Ovary (tissue), 3 donors: Measurements from ENCODE around the gene GSC.

ENCODE experiments used
- POLR2A ChIP-seq: fragments of 450-650 bp; IDR thresholded peaks from one replicate; pipeline ENCODE4 v1.6.1; 2017; ENCODE audit warnings: antibody characterized with exemption, mild to moderate bottlenecking, moderate library complexity
- TF ChIP-seq, protein P1 (sequence below), 3 donors: fragments of 450-650 bp in 2 of 3; fragments of 200-600 bp in 1 of 3; IDR thresholded peaks; one replicate each; pipeline versions ENCODE4 v1.5.1 to v1.8.0; 2016 to 2022; ENCODE audit warnings: antibody characterized with exemption in 3 of 3, mild to moderate bottlenecking in 1 of 3
- donor health status: DM: no; HTN: no; CAD: no.

DNA sequence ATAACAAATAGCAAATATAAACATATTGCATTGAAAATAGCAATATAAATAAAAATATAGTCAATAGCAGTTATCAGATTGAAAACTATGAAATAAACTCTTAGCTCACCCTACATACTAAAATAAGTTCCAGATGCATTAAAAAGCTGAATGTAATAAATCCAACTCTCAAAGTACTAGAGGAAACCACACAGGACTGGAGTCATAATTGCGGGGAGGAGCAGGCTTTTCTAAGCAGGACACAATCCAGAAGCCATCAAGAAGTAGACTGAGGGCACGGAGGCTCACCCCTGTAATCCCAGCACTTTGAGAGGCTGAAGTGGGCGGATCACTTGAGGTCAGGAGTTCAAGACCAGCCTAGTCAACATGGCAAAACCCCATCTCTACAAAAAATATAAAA, 22.2 kb downstream of the GSC start:
- TF ChIP-seq, protein P1, sequence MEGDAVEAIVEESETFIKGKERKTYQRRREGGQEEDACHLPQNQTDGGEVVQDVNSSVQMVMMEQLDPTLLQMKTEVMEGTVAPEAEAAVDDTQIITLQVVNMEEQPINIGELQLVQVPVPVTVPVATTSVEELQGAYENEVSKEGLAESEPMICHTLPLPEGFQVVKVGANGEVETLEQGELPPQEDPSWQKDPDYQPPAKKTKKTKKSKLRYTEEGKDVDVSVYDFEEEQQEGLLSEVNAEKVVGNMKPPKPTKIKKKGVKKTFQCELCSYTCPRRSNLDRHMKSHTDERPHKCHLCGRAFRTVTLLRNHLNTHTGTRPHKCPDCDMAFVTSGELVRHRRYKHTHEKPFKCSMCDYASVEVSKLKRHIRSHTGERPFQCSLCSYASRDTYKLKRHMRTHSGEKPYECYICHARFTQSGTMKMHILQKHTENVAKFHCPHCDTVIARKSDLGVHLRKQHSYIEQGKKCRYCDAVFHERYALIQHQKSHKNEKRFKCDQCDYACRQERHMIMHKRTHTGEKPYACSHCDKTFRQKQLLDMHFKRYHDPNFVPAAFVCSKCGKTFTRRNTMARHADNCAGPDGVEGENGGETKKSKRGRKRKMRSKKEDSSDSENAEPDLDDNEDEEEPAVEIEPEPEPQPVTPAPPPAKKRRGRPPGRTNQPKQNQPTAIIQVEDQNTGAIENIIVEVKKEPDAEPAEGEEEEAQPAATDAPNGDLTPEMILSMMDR (IDR thresholded peaks at IDR 0.05): no peak
- TF ChIP-seq POLR2A: no peak
